HG03469 (cell line): ENCODE data around the gene NDUFAF8.

ENCODE experiments used
- ATAC-seq: cut with Tn5 transposase; IDR thresholded peaks from one replicate; pipeline ENCODE4 v1.9.1; 2021; ENCODE audit warnings: mild to moderate bottlenecking, moderate library complexity, moderate number of reproducible peaks; ENCODE audit not compliant: unreplicated experiment

The NDUFAF8 gene

GRCh38 chr17:81267390-81268067 lies 28.4 kb downstream of the NDUFAF8 start:
- ATAC-seq: no peak

GRCh38 chr17:81270279-81270678 lies 31.2 kb downstream of the NDUFAF8 start:
- ATAC-seq: no peak

GRCh38 chr17:81271226-81271625 lies 32.1 kb downstream of the NDUFAF8 start:
- ATAC-seq: no peak

GRCh38 chr17:81272616-81273015 lies 33.5 kb downstream of the NDUFAF8 start:
- no peak for ATAC-seq

- ATAC-seq: no peak
These were observed 34.8 kb downstream of the NDUFAF8 start for GRCh38 chr17:81273698-81274470.

GRCh38 chr17:81274471-81274855 lies 35.3 kb downstream of the NDUFAF8 start:
- no peak for ATAC-seq

- ATAC-seq: no peak
These were observed 37.7 kb downstream of the NDUFAF8 start for GRCh38 chr17:81276781-81277180.

- no peak for ATAC-seq
These were observed 38.3 kb downstream of the NDUFAF8 start for GRCh38 chr17:81277421-81277820.

- ATAC-seq: no peak
These were observed 39.0 kb downstream of the NDUFAF8 start for GRCh38 chr17:81277946-81278693.

GRCh38 chr17:81278831-81279230 lies 39.7 kb downstream of the NDUFAF8 start:
- ATAC-seq: no peak

- ATAC-seq: no peak
These were observed 40.5 kb downstream of the NDUFAF8 start for GRCh38 chr17:81279278-81280275.

GRCh38 chr17:81280571-81280970 lies 41.5 kb downstream of the NDUFAF8 start:
- no peak for ATAC-seq

GRCh38 chr17:81282141-81282540 lies 43.0 kb downstream of the NDUFAF8 start:
- ATAC-seq: no peak

GRCh38 chr17:81282876-81283275 lies 43.8 kb downstream of the NDUFAF8 start:
- no peak for ATAC-seq

GRCh38 chr17:81285179-81285878 lies 46.2 kb downstream of the NDUFAF8 start:
- ATAC-seq: no peak

- ATAC-seq: no peak
These were observed 46.8 kb downstream of the NDUFAF8 start for GRCh38 chr17:81285894-81286293.

- ATAC-seq: no peak
These were observed 47.5 kb downstream of the NDUFAF8 start for GRCh38 chr17:81286491-81287145.

GRCh38 chr17:81287152-81287551 lies 48.0 kb downstream of the NDUFAF8 start:
- no peak for ATAC-seq

GRCh38 chr17:81287741-81288430 lies 48.8 kb downstream of the NDUFAF8 start:
- no peak for ATAC-seq
